GM21529 (cell line): ENCODE measurements around the gene THEMIS.
"Not testable (repeated sequence)": the region's sequence is repeated elsewhere in the genome, so short reads cannot be mapped to it uniquely, and the experiment has no call there.

Experiments
- ATAC-seq: cut with Tn5 transposase; IDR thresholded peaks from one replicate; pipeline ENCODE4 v1.9.1; 2021; ENCODE audit not compliant: unreplicated experiment

The THEMIS gene

GRCh38 chr6:127900935-127901334, at the start of gene THEMIS:
TSS of gene THEMIS (minus strand) at chr6:127901058. CDS start at chr6:127900932, 126 bp downstream.
- no peak for ATAC-seq

DNA sequence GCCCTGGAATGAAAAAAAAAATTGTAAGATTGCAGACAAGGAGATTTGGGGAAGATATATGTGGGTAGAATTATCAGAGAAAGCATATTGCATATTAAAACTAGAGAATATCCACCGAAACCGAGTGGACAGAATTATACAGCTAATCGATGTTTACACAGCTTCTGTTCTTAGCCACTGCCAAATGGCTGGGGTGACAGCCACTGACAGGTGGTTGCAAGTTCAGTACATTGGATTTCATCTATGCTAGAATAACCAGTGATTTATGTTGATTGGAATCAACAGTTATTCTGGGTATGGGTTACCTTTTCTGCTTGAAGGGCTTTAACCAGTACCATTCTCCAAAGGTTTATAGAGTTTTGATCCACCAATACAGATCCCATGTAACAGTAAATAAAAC, 48.4 kb upstream of the THEMIS start:
- ATAC-seq, result no peak

- ATAC-seq, result no peak
These were observed 45.5 kb upstream of the THEMIS start for GRCh38 chr6:127946388-127946787.

DNA sequence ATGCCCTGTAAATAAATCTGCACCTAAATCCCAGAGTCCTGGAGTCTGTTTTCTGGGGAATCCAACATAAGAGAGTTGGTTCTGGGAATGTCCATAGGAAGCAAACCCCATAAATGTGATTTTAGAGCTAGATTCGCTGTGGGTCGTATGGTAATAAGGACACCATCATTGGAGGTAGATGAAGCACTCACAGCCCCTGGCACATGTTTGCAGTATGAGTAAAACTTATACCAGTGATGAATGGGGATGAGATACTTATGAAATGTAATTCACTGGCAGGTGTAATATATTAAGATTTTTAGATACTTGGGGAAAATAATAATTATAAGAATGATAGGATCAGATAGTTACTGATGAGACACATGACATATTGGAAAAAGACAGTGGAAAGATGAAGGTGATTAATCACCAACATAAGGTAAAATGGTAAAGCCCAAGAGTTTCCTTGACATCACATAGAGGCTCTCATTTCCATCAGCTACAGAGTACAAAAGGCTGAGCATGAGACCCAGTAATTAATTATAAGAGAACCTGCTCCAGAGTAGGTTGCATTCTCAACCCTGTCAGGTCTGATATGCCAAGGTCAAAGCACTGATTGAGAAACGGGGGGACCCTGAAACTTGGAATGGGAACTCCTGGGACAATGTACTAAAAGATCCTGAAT, 44.7 kb upstream of the THEMIS start:
- no peak for ATAC-seq

- ATAC-seq, result no peak
These were observed 40.4 kb upstream of the THEMIS start for GRCh38 chr6:127941228-127941627.

DNA sequence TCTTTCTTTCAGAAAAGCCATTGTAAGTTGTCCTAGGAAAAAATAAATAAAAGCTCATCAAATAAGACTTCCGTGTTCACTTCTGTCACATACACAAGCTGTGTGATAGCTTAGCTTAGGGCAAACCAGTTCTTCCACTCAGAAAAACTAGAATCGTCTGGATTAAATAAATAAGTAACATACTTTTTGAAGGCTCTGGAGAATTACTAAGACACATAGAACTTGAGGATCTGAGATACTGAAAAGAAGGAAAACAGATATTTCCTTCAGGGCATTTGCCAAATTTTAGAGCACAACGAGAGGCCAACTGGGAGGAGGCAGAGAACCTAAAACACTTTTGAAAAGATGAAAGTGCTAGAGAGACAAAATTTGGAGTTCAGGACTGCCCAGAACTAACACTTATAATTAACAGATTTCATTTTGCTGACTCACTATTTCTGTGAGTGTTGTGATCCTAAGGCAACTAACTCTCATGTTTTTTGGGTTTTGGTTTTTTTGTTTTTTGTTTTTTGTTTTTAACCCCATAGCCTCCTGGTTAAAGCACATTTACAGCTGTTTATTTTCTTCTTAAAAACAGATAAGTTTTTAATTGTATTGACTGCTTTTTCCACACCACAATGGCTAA, 38.7 kb upstream of the THEMIS start:
- ATAC-seq, result no peak

- no peak for ATAC-seq
These were observed 37.8 kb upstream of the THEMIS start for GRCh38 chr6:127938701-127939100.

GRCh38 chr6:127937747-127938146, 36.9 kb upstream of the THEMIS start:
- no peak for ATAC-seq

DNA sequence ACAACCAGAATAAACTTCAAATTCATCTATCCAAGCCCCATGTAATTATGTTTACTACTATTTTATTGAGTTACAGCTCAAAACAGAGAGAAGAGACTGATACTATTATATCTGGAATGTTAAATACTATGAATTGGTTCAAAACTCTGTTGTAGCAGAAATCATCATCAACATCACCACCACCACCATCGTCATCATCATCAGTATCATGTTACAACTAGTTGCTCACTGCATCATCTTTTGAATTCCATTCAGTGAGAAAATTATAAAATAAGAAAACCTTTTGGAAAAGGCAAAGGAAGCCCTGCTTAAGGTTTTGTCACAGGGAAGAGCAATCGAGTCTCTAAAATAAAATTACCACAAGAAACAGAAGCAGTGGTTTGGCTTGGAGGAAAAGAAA, 36.2 kb upstream of the THEMIS start:
- ATAC-seq, result no peak

- no peak for ATAC-seq
These were observed 34.1 kb upstream of the THEMIS start for GRCh38 chr6:127934956-127935355.

GRCh38 chr6:127933852-127934840, 33.3 kb upstream of the THEMIS start:
- no peak for ATAC-seq

DNA sequence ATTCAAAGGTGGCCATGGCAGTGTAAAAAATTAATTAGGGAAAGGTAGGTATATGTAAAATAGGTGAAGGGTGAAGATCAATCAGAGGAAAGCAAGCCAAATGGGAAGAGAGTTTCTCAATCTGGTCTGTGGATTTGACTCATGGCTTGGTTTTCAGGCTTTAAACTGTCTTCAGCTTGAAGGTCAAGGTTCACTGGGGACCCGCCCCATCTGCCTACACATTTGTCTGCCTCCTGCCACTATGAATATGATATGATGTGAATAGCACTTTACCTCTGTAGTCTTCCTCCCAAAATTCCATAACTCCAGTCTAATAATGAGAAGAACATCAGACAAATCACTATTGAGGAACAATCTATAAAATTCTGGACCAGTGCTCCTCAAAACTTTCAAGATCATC, 32.3 kb upstream of the THEMIS start:
- ATAC-seq, result no peak

DNA sequence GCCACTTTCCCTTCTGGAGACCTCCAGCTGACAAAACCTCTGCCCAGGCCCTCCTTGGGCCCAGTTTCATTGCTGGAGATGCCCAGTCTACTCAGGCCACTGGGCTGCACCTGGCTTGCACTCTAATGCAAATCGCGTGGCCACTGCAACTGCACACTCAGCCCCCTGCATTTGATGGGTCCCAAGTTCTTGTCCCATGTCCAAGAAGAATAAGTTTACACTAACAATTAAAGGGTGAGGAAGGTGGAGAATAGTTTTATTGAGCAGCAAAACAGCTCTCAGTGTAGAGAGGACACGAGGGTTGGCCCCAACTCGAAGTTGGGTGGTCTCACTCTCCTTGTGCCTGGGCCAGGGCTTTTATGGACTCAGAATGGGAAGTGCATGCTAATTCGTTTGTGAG, 31.9 kb upstream of the THEMIS start:
- no peak for ATAC-seq

- not testable (repeated sequence) for ATAC-seq
These were observed 25.6 kb upstream of the THEMIS start for GRCh38 chr6:127926441-127926840.

DNA sequence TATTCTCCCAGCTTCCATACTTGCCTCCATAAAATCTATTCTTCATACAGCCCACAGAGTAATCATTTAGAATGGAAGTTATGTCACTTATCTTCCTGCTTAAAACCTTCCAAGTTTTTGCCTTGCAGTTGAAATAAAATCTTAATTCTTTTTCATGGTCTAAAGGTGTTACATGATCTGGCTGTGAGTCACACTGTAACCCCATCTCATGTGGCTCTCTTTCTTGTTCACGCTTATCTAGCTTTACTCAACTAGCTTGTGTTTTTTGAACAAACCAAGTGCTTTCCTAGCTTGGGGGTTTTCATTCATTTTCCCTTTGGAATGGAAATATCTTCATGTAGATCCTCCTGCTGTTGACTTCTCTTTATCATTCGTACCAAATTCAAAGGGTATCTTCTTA, 23.6 kb upstream of the THEMIS start:
- ATAC-seq, result no peak

DNA sequence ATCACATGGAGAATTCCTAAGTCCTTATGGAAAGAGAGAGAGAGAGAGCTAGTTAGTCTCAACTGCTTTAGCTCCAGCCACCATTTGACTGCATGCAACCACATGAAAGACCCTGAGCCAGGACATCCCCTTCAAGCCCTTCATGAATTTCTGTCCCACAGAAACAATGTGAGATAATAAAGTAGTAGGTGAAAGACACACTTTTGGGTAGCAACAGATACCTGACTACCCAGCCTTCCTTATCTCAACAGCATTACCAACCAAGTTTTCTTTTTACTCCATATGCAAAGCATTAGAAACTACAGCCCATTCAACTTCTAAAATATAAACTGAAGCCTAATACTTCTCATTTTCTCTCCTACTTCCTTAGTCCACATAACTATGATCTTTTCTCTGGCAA, 23.2 kb upstream of the THEMIS start:
- no peak for ATAC-seq

DNA sequence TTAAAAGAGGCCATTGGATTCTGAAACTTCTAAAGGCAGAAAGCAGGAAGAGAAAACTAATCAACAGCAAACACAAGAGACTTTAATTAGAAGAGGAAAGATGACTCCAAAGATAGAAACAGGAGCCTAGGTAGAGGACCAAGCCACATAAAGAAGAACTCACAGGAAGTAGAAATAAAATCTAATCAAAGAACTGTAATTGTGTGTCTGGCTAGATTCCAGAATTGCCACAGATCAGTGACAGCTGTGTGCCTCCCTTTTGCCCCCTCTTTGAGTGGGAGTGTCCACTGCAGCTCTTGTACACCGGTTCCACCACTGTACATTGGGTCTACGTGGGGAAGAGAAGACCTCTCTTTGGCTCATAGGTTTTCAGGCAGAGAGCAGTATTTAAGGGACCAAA, 22.3 kb upstream of the THEMIS start:
- no peak for ATAC-seq

- no peak for ATAC-seq
These were observed 21.1 kb upstream of the THEMIS start for GRCh38 chr6:127921982-127922381.

- ATAC-seq, result no peak
These were observed 19.9 kb upstream of the THEMIS start for GRCh38 chr6:127920804-127921203.

DNA sequence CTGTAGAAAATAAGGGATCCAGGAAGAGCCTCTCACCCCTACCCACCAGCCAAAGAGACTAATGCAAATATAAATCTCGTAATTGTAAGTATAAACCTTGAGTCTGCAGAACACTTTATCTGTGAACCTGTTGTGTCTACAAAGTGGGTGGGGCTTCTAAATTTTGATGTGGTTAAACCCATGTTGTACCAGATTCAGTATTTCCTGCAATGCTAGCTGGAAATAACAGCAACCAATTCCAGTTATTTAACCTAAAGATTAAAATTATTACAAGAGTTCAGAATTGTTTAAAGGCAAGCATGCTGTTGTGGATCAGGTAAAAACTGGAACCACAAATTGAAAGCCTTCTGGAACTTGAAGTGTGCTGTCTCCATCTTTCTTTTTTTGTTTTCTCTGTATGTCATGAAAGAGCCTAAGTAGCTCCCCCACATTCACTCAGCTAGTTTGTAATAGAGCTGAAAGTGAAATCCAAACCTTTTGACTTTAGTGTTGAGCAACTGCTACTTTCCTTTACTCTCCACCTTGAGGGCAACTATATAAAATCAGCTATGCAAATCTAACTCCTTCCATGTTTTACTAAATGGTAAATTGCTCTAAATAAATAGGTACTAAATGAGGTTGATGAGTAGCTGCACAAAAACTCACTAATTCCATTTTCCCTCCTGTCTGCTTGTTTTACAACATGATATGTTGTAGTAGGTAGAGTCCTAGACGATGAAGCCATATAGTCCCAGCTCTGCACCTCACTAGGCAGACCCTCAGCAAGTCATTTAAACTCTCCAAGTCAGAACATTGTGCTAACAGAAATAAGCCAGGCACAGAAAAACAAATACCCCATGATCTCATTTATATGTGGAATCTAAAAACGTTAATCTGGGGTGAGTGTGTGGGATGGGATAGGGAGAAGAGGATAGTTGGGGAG, 17.9 kb upstream of the THEMIS start:
- no peak for ATAC-seq

DNA sequence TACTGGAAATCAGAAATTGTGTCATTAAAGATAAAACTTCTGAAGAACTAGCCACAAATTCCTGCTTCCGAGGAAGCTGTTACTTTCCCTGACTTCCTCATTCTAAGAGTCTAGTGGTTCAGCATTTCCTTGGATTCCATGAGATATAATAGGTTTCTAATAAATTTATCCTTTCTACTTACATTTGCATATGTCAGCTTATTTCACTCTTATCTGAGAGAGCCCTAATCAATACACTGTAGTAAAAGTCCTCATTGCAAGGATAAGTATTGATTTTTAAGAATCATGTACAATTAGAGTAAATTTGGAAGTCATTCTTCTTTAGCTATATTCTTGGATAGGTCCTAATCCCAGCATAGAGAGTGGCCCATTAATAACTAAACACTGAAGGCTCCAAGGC, 16.9 kb upstream of the THEMIS start:
- ATAC-seq, result no peak
